Measurements from ENCODE around the gene PRKAR1B.

- TF ChIP-seq EZH2 (IDR thresholded peaks at IDR 0.05; ENCODE audit: low read depth) (no peak), CTCF (conservative IDR thresholded peaks at IDR 0.05) (no peak)
These were observed 27.5 kb downstream of the PRKAR1B start for GRCh38 chr7:699476-700170.

Data from PC-9 (cell line).